Cortex of kidney (tissue), 1 donor: ENCODE measurements around the gene CIAO2A.
"Not testable (repeated sequence)": the region's sequence is repeated elsewhere in the genome, so short reads cannot be mapped to it uniquely, and the experiment has no call there.

ENCODE experiments used
- DNase-seq: peaks from one replicate; lab custom pipeline; 2025; lab: John Stamatoyannopoulos, UW

Gene CIAO2A

DNA sequence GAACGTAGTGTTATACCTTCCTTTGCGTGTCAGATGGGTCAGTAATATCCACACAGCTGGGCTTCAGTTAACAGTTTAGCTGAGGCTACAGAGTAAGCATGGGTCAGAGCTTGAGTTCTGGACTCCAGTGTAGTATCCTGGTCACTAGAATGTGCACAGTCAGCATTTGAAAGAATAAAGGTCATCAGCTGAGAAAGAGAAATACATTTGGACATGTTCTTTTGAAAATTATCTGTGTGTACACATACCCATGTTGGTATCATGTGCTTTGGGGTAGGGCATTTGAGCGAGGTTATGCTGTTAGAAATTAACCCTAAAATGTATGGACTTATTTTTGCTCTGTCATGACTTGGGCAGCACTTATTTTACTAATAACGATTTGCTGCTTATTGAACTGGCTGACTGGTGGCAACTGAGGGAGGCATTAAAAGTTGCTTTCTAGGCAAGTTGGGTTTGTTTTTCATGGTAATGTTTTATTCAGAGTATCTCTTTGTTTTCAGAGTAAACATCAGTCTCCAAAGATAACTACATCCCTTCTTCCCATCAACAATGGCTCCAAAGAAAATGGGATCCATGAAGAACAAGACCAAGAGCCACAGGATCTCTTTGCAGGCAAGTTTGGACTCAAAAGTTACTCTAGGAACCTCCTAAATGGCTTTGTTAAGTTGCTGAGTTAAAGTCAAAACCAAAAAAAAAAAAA, 18.6 kb upstream of the CIAO2A start:
- DNase-seq, result no peak

DNA sequence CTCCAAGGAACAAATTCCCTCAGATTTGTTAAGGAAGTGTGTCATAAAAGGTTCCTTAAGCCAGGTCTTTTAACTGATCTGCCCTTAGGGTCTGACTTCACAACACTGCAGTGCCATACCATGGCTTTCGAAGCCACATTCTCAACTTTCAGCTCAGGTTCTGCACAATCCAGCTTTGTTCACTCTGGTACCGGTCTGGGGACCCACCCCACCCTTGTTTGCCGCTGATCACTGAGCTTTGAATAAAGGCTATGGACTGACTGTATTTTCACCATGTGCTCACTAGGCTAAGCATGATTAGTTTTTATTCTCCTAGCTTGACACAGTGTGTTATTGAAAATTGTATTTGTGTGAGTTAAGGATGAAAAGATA, 18.0 kb upstream of the CIAO2A start:
- no peak for DNase-seq

DNA sequence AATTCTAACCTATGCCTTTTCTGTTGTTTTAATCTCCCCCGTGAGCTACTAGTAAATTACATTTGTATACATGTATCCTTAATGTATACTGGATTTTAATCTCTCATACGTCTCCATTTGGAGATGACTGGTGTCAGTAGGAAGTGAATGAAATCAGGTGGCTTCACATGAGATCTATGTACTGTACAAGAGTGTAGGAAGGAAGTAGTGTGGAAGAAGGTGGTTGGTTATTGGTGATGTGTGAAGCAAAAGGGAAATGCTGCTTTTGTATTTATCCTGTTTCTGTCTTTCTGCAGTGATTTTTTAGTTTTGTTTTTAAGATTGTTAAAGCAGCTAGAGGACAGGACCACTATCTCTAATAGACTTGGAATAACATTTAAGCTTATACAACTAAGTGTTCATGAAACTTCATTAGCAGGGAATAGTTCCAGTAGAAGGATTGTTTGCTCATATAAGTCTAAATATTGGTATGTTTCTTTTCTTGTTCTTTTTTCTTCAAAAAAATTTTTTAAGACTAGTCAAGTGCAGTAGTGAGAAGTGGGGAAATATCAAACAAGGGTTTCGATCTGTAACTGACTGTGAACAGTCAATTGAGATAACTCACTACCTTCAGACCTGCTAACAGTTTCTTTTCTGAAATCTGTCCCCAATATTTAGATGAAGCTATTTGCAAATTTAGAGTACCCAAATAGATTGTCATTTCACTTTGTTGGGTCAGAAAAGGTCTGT, 17.5 kb upstream of the CIAO2A start:
- DNase-seq, result no peak

DNA sequence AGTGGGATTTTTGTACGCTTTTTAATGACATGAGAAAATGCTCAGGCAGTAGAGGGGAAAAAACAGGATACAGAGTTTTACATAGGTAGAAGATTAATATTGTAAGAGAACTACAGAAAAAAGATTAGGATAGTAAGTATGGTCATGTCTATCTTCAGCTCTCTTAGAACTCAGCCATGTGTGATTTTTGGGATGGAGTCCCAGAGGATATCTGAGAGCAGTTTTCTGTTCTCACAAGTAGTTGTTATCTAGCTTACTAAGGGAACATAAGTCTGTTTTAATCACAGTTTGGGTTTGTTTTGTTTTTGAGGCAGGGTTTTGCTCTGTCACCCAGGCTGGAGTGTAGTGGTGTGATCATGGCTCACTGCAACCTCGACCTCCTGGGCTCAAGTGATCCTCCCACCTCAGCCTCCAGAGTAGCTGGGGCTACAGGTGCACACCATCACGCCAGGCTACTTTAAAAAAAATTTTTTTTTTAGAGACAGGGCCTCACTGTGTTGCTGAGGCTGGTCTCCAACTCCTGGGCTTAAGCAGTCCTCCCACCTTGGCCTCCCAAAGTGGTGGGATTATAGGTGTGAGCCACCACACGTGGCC, 16.6 kb upstream of the CIAO2A start:
- DNase-seq, result not testable (repeated sequence)

DNA sequence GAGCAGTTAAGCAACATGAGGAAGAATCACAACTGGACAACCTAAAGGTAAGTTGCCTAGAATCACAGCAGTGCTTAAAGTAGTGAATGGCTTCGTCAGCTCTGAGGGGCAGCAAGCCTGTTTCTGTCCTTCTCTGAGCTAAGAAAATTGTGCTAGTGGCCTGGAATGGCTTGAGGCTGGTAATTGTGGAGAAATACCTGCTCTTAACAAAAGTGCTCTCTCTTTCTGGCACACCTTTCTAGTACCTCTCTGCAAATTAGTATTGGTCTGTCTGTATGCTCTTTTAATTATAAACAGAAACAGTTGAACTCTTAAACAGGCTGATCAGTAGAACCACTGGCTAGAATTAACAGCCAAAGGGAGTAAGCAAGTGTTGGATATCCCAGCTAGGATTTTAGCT, 13.7 kb upstream of the CIAO2A start:
- no peak for DNase-seq

DNA sequence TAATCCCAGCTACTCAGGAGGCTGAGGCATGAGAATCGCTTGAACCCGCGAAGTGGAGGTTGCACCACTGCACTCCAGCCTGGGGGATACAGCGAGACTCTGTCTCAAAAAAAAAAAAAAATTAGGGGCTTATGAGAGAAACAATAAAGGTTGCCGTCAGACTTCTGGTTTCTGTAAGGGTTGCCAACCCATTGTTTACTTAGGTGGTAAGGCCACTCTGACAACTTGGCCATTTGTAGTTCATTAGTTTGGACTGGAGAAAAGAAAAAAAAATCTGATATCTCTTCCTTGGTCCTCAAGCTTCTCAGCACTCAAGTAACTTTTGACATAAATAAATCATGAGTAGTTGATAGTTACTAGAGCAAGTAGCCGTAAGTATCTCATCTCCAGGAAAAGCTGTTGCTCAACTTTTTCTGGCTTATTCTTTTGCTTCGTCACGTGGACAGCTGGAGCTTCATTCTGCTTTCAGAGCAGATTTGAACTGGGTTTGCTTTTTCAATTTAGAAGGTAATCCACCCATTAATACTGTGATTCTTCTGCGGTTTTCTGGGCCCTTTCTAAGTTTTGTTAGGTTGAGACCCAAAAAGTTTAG, 11.6 kb upstream of the CIAO2A start:
- DNase-seq, result no peak

DNA sequence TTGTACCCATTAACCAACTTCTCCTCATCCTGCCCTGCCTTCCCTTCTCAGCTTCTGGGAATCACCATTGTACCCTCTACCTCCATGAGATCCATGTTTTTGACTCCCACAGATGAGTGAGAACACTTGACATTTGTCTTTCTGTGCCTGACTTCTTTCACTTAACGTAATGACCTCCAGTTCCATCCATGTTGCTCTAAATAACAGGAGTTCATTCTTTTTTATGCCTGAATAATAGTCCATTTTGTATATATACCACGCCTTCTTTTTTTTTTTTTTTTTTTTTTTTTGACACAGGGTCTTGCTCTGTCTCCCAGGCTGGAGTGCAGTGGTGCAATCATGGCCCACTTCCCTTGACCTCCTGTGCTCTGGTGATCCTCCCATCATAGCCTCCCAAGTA, 8.9 kb upstream of the CIAO2A start:
- DNase-seq, result no peak

DNA sequence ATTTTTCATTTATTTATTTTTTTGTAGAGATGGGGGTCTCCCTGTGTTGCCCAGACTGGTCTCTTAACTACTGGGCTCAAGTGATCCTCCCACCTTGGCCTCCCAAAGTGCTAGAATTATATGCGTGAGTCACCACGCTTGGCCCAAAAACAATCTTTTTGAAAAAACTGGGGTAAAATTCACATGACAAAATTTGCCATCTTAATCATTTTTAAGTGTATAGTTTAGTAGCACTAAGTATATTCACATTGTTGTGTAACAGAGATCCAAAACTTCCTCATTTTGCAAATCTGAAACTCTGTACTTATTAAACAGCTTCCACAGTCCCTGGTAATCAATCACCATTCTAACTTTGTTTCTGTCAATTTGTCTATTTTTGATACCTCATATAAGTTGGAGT, 7.3 kb upstream of the CIAO2A start:
- DNase-seq, result no peak

DNA sequence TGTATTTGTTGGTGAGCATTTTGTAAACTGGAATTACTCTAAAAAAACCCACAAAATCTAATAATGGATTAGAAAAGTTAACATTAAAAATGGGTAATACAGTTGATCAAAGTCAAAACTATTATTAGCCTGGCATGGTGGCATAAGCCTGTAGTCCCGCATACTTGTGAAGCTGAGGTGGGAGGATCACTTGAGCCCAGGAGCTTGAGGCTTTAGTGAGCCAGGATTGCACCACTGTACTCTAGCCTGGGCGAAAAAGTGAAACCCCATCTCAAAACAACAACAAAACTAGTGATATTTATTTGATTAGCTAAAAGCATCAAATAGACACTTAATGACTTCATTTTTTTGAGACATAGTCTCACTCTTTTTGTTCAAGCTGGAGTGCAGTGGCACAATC, 5.7 kb upstream of the CIAO2A start:
- no peak for DNase-seq

DNA sequence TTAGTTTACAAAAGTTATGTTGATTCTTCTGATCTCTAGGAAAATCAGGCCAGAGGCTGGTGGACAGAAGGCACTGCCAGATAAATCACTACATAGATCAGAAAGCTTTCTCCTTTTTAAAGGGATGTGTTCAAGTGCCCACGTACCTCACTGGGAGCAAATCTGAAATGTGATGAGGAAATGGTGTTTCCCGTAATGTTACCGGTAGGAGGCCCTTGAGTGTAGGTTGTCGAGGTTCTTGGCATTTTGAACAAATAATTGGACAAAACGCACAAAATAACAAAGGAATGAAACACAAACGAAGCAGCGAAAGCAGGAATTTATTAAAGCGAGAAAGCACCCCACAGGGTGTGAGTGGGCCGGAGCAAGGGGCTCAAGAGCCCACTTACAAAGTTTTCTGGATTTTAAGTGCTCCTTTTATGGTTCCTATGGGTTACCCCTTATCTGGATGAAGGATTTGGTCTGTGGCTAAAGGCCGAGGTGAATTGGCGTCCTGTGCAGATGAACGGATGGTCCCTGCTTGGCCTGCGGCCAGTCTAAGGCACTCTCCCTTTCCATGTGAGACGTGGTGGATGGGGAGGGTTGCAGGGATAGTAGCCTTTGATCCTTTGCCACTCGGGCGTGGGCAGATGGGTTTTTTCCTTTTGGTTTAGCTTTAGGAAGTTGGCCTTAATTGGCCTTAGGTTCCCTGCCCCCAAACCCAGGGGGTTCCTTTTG, 3.2 kb upstream of the CIAO2A start:
- DNase-seq, result no peak

DNA sequence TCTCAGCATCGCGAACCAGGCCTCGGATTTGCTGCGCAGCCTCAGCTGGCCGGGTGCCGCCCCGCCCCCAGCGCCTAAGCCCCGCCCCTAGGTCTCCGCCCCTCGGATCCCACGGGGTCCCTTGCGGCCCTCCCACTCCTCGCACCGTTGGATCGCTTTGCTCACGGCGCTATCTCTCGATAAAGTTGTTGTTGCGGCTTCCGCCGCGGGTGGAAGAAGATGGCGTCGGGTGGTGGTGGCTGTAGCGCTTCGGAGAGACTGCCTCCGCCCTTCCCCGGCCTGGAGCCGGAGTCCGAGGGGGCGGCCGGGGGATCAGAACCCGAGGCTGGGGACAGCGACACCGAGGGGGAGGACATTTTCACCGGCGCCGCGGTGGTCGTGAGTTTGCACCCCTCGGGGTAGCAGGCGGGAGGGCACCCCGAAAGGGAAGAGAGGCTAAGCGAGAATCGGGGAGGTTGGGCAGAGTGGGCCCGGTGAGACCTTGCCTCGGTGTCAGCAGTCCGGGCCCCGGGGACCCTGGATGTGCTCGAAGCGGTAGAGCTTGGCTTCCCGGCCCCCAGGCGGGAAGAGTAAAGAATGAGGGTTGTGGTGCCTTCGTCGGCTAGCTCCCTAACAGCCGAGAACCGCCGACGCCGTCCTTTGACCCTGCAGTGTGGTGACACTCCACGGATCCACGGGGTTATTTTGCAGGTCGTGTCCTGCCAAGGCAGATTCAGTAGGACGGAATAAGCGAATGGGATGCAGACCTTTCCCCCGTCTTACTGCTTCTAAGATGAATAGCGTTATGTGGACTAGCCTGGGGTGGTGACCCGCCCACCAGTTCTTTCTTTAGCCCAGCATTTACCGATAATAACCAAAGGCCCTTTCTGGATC, 2.4 kb upstream of the CIAO2A start, which contains the start of gene SNX1:
TSS of gene SNX1 (plus strand) at position 188 of the 873 bp plus-strand sequence. CDS start at position 220, 32 bp downstream.
- DNase-seq, result peak; percentile 31

DNA sequence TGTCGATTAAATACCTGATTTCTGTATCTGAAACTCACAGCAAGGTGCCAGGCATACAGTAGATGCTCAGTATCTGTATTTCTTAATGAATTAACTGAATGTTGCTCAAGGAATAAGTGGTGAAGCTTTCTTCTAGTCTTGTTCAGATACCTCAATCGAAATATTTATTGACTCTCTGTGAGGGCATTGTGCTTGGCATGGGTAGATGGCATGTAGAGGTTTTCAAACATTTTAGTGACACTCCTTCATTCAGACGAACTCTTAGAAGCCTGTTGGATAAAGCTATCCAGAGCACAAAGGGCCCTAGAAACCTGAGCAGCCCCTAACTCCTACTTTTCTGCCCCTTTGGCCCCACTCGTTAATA, 1.8 kb upstream of the CIAO2A start:
- no peak for DNase-seq

DNA sequence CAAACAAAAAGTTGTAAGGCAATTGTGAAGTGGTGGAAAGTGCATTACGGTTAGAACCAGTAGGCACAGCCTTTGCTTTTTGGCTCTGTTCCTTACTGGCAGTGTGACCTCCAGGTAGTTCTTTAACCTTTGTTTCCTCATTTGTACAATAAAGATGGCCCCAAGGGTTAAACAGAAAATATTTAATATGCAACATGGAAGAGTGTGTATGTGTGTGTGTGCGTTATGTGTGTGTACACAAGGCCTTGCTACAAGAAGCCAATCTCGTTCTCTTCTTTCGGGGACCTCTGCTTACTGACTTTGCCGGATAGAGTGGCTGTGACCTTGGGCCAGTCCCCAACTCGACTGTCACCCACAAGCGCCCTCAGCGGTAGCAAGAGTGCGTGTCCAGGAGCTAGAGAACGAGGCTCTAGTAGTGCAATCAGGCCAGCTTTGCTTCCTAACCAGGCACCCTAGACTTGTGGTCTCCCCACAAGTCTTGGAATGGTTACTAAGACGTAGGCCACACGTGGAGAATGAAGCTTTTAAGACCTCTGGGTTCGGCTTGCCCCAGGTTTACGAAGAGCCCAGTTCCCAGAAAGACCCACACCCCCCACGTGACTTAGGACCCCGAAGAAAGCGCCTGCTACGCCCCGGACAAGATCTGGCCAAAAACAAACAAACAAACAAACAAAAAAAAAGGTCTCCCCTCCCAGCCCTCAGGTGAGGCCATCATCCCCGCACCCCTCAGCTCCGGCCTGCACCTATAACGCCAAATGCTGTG, 593 bp downstream of the CIAO2A start:
- DNase-seq, result no peak

DNA sequence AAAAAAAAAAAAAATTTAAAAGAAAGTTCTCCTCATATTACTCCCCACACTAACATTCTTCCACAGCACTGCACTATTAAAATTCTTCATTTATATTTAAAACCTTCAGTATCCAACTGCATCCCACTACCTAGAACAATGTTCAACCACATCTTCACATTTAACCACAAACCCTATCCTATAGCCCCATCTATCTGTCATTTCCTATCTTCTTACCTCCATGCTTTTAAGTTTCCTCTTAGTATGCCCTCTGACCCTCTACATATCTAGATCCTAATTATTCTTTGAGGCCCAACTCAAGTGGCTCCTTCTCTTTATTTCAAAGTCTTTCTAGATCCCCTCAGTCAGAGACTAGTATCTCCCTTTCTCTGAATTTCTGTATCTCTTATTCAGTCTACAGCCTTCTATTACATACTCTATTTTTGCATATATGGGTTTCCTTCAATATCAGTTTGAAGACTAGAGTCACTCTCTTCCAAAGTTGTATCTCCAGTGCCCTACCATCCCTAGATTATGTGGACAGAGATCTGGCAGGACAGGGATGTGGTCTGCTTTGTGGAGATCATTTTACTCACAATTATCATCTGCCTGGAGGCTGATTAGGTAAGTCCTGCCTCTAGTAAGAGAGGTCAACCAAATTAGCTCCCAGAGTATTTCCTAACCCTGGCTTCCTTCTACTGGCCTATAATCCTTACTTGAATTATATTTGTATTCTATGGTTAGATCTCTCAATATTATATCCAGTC, 1.4 kb downstream of the CIAO2A start:
- no peak for DNase-seq

DNA sequence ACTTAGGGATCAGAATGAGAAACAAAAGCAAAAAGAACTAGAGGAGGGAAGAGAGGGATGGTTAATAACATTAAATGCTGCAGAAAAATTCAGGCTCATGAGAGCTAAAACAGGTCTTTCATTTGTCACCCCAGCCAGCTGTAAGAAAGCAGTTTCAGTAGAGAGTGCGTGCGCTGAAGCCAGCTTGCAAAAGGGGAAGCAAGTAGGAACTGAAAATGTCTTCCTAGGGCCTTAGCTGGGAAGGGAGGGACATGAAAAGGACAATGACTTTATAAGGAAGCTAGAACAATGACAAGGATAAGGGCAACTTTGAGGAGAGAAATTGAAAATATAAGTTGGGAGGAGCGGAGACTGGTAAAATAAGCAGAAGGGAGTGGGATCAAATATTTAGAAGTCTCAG, 3.1 kb downstream of the CIAO2A start:
- DNase-seq, result no peak

DNA sequence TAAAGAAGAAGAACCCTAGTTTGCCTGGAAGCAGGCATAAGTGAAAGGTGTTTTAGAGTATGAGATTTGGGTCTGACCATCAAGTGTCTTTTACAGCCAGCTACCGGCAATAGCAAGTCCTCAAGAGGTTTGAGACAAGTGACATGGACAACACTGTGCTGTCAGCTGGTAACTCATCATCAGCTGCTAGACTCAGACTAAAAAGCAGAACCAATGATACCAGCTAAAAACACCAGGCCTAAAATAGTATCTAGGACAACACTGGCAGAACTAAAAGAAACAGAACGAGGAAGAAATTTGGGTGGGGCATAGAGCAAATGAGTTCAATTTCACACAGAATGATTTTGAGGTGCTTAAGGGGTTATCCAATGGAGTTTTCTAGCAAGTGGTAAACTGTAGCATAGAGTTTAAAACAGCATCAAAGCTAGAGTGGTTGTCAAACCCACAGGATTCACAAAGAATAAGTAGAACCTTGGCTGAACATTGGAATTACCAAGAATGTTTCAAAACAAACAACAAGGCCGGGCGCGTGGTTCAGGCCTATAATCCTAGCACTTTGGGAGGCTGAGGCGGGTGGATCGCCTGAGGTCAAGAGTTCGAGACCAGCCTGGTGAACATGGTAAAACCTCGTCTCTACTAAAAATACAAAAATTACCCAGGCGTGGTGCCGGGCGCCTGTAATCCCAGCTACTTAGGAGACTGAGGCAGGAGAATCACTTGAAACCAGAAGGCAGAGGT, 3.9 kb downstream of the CIAO2A start:
- DNase-seq, result no peak

DNA sequence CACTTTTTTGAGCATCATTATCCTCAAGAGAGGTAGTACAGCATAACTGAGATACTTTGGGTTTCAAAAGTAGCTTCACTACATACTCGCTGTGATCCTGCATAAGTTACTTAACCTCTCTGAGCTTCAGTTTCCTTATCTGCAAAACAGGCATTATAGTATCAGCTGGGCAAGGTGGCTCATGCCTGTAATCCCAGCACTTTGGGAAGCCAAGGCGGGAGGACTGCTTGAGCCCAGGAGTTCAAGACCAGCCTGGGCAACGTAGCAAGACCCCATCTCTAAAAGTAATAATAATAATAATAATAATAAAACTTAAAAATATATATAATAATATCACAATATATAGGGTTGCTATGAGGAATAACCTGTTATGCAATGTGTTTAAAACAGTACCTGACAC, 10.9 kb downstream of the CIAO2A start:
- DNase-seq, result no peak

DNA sequence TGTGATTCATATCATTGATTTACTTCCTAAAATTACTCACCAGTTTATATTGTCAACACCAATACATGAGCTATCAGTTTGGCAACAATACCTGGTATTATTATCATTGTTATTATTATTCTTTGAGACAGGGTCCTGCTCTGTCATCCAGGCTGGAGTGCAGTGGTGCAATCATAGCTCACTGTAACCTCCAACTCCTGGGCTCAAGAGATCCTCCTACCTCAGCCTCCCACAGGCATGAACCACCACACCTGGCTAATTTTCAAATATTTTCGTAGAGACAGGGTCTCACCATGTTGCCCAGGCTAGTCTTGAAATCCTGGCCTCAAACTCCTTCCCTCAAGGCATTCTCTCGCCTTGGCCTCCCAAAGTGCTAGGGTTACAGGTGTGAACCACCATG, 20.1 kb downstream of the CIAO2A start:
- not testable (repeated sequence) for DNase-seq

DNA sequence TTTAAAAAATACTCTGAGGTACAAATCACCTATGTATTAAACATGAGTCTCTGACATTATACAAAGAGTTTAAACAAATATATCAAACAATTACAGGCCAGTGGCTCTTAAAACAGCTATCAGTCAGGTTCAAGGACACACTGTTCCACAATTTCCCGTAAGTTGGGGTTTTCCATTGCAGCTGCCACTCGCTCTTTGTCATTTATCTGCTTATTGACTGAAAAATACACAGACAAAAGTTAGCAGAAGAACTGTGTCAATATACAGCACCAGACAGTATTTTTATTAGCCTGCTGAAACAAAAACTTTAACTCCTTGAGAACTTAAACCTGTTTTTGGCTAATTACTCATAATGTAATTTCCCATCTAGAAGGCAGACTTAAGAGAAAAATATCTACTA, 20.8 kb downstream of the CIAO2A start:
- DNase-seq, result no peak
